ENCODE data around the gene GSX2. TPM values are rescaled to one million over a fixed set of nuclear protein-coding genes. Genes with fewer than 3 reads are reported as not detected.

Gene GSX2
- total and polyA plus RNA-seq, 2 of the 4 experiments (the other 2 are of a cell fraction) = not detected

DNA sequence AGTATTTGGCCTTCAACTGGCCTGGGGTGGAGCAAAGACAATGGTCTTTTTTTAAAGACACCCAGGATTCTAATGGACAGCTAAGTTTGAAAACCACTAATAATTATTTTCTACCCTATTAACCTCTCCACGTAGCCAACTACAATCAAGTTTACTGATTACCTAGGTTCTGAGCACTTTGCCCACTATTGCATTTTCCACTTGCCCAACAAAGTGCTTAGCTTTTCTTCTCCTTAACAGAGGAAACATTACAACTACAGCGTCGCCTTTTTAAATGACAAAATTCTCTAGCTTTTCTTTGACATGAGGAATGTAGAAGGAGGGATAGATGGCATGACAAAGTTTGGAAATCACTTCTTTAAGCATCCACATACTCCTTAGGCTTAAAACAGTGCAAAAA lies 37.6 kb upstream of the GSX2 start:
- Histone ChIP-seq H3K18ac (ENCODE audit: low read depth, low read length) (no peak overlapping the region), H3K56ac (ENCODE audit: extremely low read depth, insufficient read depth, low read length) (no peak overlapping the region), H3K4me3 (ENCODE audit: insufficient read depth, low read depth, low read length) (peak overlapping the region; percentile 81), H2AK9ac (replicated peaks; ENCODE audit: low read depth, low read length, poor library complexity) (no peak overlapping the region), H3K14ac (replicated peaks; ENCODE audit: low read depth, low read length) (0 out of 2 replicates have a peak overlapping the region, but pooled peaks have one; percentile 3), H2BK20ac (ENCODE audit: low read depth, low read length) (no peak overlapping the region), H4K5ac (ENCODE audit: low read depth, low read length) (no peak overlapping the region), H3K79me1 (ENCODE audit: low read depth in 1 of 2, low read length in 2 of 2) (peaks cover 5 to 39% of the 10 kb centered on the region in 2 experiments; a peak in 3 of 4 replicates), H2BK15ac (ENCODE audit: low read depth, low read length) (peak overlapping the region; percentile 3; the same call in 1 of the 3 replicates), H2AFZ (replicated peaks; ENCODE audit: low read length, poor library complexity) (no peak overlapping the region), H2BK5ac (ENCODE audit: low read depth, low read length, poor library complexity, severe bottlenecking) (peak overlapping the region; percentile 97), H4K91ac (ENCODE audit: insufficient read depth, low read depth, low read length) (no peak overlapping the region), H3K36me3 (ENCODE audit: control insufficient read depth, insufficient read depth, low read length) (no peaks in the 10 kb centered on the region), H4K20me1 (ENCODE audit: insufficient read depth, low read length) (peaks cover 52% of the 10 kb centered on the region; the same call in 1 of the 2 replicates), H3K4me2 (ENCODE audit: low read depth, low read length) (peak overlapping the region; percentile 90), H2AK5ac (ENCODE audit: low read depth, low read length) (no peak overlapping the region), H4K8ac (ENCODE audit: low read depth in 2 of 2, low read length in 2 of 2) (no peak overlapping the region), H3K27ac (ENCODE audit: insufficient read depth, low read length) (no peak overlapping the region), H2BK120ac (ENCODE audit: low read depth, low read length) (no peak overlapping the region), H3K9me1 (ENCODE audit: insufficient read depth, low read length) (peaks cover 15% of the 10 kb centered on the region), H3K4ac (ENCODE audit: low read depth, low read length) (no peak overlapping the region), H3K9me3 (ENCODE audit: control insufficient read depth, insufficient read depth, low read length) (no peaks in the 10 kb centered on the region), H3K23ac (ENCODE audit: low read depth, low read length) (no peak overlapping the region; the same call in 1 of the 2 replicates), H3K4me1 (ENCODE audit: control insufficient read depth, insufficient read depth, low read length) (peaks cover 14% of the 10 kb centered on the region; the same call in 1 of the 2 replicates), H3K9ac (ENCODE audit: low read depth, low read length) (peak overlapping the region; percentile 22; the same call in 1 of the 2 replicates), H3K27me3 (ENCODE audit: control insufficient read depth, insufficient read depth, low read length) (no peaks in the 10 kb centered on the region)
- ATAC-seq (ENCODE audit: low read depth) = no peak
- POLR2A ChIA-PET (ENCODE audit: unreplicated experiment) = no interaction called here
- CTCF ChIA-PET = interaction anchor here (0.8 kb wide), 1 partner anchor 133 kb away, joined by 3 read pairs; no protein-coding TSS in a partner anchor
- in situ Hi-C loops (cut with MboI; ENCODE audit: low sequenced_read_pairs) (loop anchor here (10.0 to 25.0 kb wide), 2 partner anchors 152 to 1050 kb away; no protein-coding TSS in a partner anchor), dilution Hi-C loops (cut with HindIII; ENCODE audit: low sequenced_read_pairs, unreplicated experiment) (no loop called here), intact Hi-C loops (cut with micrococcal nuclease) (loop anchor here (2.0 to 10.0 kb wide), 4 partner anchors 130 to 865 kb away; no protein-coding TSS in a partner anchor)
- whole genome bisulfite sequencing, 2 experiments (ENCODE audit: extremely low coverage in 2 of 2, insufficient read length in 1 of 2) = 57% methylated on average over 1 of the region's 3 CpGs; no CpG with 5 or more reads in 1 of the 2 experiments
- DNase-seq = no peak
- no TSS peak for BruUV-seq (replicated peaks)
- TF ChIP-seq ELK1 (IDR thresholded peaks at IDR 0.05; ENCODE audit: borderline replicate concordance, low read depth, low read length) (no peak), RCOR1 (IDR thresholded peaks at IDR 0.05; ENCODE audit: insufficient replicate concordance, low read length) (no peak), CHD1 (IDR thresholded peaks at IDR 0.05; ENCODE audit: low read depth, low read length) (no peak), USF2 (IDR thresholded peaks at IDR 0.05; ENCODE audit: low read depth, low read length) (no peak), CEBPB (IDR thresholded peaks at IDR 0.05; ENCODE audit: low read depth, low read length) (no peak), RFX5 (IDR thresholded peaks at IDR 0.05; ENCODE audit: low read depth, low read length) (no peak), MAZ (IDR thresholded peaks at IDR 0.05; ENCODE audit: borderline replicate concordance, low read depth, low read length) (no peak), BHLHE40 (IDR thresholded peaks at IDR 0.05; ENCODE audit: low read depth, low read length) (no peak), FOS (IDR thresholded peaks at IDR 0.05; ENCODE audit: low read depth, low read length) (no peak), POLR2A (IDR thresholded peaks at IDR 0.05; ENCODE audit: low read depth, low read length) (no peak), RAD21 (IDR thresholded peaks at IDR 0.05; ENCODE audit: low read length) (no peak), MAFK (IDR thresholded peaks at IDR 0.05; ENCODE audit: low read depth, low read length) (no peak), SMC3 (IDR thresholded peaks at IDR 0.05; ENCODE audit: low read depth, low read length) (no peak), MXI1 (IDR thresholded peaks at IDR 0.05; ENCODE audit: borderline replicate concordance, low read depth, low read length) (no peak)
- TF ChIP-seq, protein P1, sequence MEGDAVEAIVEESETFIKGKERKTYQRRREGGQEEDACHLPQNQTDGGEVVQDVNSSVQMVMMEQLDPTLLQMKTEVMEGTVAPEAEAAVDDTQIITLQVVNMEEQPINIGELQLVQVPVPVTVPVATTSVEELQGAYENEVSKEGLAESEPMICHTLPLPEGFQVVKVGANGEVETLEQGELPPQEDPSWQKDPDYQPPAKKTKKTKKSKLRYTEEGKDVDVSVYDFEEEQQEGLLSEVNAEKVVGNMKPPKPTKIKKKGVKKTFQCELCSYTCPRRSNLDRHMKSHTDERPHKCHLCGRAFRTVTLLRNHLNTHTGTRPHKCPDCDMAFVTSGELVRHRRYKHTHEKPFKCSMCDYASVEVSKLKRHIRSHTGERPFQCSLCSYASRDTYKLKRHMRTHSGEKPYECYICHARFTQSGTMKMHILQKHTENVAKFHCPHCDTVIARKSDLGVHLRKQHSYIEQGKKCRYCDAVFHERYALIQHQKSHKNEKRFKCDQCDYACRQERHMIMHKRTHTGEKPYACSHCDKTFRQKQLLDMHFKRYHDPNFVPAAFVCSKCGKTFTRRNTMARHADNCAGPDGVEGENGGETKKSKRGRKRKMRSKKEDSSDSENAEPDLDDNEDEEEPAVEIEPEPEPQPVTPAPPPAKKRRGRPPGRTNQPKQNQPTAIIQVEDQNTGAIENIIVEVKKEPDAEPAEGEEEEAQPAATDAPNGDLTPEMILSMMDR (conservative IDR thresholded peaks at IDR 0.05; ENCODE audit: low read depth, low read length) = no peak

Measured in IMR-90 (cell line).